CD4-positive, alpha-beta T cell treated with Interleukin-2 at 100 ng/mL for 4 hours (primary cell): ENCODE measurements around the gene ADAMTS17.

Experiments used
- DNase-seq: peaks from one replicate; pipeline ENCODE4 v3.0.0-alpha.2; 2020; ENCODE audit warnings: low spot score

The ADAMTS17 gene

DNA sequence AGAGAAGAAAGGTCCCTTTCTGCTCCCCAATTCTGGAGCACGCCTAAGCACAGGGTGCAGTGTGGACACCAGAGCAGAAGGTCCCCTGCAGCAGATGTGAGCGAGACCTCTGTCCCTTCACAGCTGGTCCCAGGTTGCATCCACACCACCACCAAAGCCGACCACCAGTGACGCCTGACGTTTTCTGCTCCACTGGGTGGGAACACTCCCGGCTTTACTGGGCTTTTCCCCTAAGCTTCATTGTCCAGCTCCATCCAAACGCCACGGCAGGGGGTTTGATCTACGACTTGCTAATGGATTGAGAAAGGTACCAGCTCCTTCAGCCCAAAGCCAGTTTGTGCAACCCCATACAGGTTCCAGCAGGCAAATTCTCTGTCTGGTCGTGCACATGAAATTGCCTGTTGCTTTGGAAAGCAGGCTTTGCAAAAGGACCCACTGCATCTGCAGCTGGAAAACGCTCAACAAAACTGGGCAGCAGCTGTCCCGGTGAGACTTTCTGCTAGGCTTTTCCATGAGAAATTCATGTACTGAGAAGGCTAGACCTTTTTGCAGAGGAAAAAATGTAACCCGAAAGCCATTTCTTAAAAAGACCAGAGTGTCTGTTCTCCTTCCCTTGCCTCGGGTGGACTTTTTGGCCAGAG is 31.1 kb downstream of the ADAMTS17 start:
- DNase-seq: no peak

DNA sequence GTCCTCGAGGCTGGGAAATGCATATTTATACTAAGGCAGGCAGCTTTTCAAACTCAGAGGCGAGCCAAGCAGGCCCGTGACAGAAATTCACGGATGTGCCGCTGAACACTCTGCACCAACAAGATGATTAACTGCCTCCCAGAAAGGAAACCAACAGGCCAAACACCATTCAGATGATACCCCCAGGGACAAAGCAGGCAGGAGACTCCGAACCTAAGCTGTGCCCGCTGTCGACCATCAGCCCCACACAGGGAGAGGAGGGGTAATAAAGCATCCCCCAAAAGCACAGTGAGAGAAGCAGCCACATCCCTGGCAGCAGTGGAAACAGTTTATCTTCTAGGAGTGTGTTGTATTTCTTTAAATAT is 31.8 kb downstream of the ADAMTS17 start:
- no peak for DNase-seq

- DNase-seq: no peak
Observed at GRCh38 chr15:100309109-100310040, 32.4 kb downstream of the ADAMTS17 start.

GRCh38 chr15:100308608-100309007 is 33.2 kb downstream of the ADAMTS17 start:
- no peak for DNase-seq

GRCh38 chr15:100308213-100308600 is 33.6 kb downstream of the ADAMTS17 start:
- no peak for DNase-seq

DNA sequence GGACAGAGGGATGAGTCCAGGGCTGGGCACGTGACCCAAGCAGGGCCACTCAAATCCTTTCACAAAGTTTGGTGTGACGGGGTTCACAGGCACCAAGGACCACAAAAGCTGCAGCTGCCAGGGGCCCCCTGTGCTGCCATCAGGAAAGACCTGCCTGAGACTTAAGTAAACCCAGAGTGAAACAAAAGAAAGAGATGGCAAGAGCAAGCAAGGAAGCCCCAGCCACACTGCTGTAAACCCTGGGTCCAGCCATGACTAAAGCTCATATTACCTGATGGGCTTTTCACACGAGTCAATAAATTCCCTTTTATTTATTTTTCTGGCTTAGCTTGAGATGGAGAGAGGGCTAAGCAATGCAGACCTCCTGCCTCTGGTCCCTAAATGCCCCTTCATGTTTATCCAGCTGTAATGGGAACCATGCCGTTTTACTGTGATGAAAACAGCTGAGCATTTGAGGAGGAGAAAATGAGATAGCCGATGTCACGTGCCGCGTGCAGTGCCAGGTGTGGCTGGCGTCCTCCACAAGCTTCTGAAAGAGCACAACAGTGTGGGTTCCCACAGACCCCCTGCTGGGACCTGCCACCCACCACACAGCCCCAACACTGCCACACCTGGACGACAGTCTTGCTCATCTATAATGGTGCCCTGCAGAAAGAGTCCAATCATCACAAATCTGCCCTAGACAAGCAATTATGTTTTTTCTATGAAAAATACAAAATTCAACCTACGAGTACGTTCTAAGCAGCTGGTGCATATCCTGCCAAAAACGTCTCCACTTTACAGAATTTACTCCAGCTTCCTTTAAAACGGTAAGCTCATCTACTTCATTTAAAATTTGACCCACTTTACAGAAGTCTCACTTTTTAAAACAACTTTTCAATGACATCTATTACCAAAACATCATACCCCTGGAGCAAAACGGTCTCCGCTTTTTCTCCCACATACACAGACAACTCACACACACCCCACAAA is 34.2 kb downstream of the ADAMTS17 start:
- DNase-seq: no peak

DNA sequence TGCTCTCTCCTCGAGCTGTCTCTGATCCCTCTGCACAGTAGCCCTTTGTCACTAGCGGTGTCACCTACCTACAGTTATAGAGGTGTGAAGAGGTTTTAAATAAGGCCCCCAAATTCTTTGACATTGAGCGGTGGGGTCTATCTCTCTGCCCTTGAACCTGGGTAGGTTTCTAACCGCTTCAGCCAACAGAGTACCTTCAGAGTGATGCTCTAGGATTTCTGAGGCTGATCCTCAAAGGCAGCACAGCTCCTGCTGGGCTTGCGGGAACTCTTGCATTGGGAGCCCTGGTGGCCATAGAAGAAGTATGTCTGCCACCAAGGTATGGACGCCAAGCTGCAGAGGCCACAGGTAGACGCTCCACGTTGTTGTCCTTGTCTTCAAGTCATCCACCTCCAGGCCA is 35.7 kb downstream of the ADAMTS17 start:
- DNase-seq: no peak

GRCh38 chr15:100301910-100302431 is 39.8 kb downstream of the ADAMTS17 start:
- DNase-seq: no peak

GRCh38 chr15:100298257-100298656 is 43.5 kb downstream of the ADAMTS17 start:
- DNase-seq: no peak

DNA sequence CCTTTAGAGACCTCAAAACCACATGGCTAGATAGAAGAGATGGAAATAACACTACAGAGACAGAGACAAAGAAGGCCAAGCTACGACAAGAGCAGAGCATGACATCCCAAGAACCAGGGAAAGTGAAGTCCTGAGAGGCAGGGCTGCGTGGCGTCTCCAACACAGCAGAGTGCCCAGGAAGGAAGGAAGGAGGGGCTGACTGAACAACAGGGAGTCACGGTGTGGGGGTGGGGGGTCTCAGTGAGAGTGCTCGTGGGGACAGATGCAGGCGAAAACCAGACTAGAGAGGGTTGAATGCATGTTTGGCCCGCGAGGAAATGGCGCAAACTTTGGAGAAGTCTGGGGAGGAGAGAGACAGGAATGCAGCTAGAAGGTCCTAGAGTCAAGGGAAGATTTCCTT is 44.0 kb downstream of the ADAMTS17 start:
- DNase-seq: no peak

- no peak for DNase-seq
Observed at GRCh38 chr15:100295939-100296565, 45.7 kb downstream of the ADAMTS17 start.

GRCh38 chr15:100292010-100292409 is 49.8 kb downstream of the ADAMTS17 start:
- no peak for DNase-seq

DNA sequence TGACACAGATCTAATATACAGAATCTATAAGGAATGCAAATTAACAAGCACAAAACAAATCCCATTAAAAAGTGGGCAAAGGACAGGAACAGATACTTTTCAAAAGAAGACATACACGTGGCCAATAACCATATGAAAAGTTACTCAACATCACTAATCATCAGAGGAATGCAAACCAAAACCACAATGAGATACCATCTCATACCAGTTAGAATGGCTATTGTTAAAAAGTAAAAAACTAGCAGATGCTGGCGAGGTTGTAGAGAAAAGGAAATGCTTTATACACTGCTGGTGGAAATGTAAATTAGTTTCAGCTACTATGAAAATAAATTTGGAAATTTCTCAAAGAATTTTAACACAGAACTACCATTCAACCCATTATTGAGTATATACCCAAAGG is 50.7 kb downstream of the ADAMTS17 start:
- no peak for DNase-seq

DNA sequence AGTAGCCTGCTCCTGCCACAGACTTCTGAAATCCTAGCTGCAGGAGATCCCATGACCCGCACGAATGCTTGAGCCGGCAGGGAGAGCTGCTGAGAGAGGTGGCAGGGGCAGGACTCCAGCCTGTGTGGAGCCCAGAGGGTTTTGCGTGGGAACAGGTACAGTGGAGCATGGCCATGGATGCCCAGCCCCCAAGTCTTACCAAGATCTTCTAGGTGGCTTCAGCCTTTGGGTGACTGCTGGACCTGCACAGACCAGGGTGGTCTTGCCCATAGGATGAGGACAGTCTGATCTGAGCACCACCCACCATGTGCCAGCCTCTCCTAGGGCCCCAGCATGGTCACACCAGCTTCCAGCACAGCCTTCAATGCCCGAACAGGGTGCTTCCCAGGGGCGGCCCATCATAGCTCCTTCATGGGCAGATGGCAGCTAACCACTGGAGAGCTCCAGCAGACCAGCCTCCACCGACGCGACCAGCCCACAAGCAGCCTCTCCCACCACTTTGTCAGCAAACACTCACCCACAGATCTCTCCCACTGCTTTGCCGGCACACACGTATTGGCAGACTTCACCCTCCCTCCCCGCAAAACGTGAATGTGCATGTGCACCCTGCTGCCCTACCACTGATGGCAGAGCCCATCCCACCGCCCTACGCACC is 56.0 kb downstream of the ADAMTS17 start:
- DNase-seq: no peak

- no peak for DNase-seq
Observed at GRCh38 chr15:100284701-100285100, 57.1 kb downstream of the ADAMTS17 start.

DNA sequence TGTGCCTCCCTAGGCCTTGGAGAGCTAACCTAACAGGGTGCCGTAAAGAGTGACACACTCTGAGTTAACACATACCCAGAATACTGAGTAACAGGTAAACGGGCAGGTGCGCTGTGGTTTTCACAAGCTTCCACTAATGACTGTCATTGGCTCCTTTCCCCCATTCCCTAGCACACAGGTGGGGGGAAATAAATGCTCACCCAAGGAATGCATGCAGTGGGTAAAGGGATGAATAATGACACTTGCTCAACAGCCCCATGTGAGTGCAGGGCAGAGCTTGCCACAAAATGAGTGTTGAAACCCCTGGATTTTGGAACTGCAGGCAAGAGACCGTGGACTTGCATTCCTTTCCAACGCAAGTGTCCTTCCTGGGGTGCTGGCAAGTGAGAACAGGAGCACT is 57.6 kb downstream of the ADAMTS17 start:
- DNase-seq: no peak

DNA sequence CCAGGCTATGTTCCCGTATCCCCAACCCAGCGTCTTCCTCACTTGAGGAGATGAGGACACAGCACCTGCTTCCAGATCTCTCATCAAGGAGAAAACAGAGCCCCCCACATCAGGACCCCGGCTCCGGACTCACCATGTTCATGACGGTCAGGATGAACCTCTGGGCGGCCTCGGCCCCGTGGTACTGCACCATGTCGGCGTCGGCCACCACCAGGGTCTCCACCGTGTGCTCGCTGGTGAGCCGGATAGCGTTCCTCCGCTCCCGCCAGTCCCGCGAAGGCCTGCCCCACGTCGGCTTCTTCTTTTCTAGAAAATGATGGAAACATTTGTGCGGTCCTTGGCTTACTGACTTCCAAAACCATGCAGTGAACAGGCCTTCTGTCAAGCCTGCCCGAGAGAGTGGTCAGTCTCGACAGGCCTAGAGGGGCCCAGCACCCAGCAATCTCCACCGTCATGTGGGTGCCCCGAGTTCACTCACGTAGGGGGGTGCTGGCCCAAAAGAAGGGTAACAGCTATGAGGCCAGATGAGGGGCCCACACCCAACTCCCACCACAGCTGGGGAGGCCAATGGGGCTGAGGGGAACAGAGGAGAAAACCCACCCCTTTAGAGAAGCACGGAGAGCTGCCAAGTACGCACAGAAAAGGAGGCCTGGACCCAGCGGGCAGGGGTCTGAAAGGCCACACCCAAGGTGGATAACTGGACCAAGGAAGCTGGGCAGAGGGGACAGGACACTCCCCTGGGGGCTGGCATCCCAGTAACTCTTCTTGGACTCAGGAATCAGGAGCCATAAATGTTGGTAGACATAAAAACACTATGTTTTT is 60.5 kb downstream of the ADAMTS17 start:
- no peak for DNase-seq

DNA sequence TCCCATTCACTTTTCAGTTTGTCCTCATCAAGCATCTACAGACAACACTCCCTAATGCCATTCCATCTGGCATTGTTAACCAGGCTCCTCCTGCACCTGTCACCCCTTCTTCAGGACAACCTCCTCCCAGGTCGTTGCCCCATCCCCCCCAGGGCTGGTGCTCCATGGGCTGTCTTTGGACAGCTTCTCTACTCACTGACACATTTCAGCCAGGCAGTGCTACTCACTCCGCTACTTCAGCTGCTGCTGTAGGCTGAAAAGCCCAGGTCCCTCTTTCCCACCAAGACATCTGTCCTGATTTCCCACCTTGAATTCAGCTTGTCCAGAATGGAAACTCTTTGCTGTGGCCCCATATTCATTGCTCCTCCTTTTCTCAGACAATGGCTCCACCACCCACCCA is 61.9 kb downstream of the ADAMTS17 start:
- no peak for DNase-seq

GRCh38 chr15:100279446-100279845 is 62.3 kb downstream of the ADAMTS17 start:
- no peak for DNase-seq
